Activated T-helper 1 cell treated with anti-CD3 and anti-CD28 coated beads, Interleukin-2, amount 50 U/mL, for 16 hours (primary cell): ENCODE measurements around the gene ZFC3H1.

ENCODE experiments used
- DNase-seq, 2 donors: peaks; one replicate each; pipeline ENCODE4 v3.0.0-alpha.2; 2020; ENCODE audit warnings: low read depth in 1 of 2, low spot score in 1 of 2

ZFC3H1 gene

DNA sequence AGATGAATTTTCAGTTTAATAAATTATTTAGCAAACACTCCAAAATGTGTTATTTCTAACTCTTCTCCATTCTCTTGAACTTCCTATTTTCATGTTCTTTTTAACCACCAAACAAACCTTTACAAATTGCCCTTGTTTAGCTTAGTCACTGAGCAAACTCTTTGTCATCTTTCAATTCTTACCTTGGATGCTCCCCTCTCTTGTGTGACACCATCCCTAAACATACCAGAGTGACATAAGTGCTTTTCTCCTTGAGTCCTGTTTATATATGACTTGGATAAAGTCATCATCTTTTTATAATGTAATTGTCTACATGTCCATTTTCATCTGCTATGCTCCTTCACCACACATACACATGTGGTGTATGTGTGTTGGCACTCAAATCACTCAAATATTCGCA is 18.8 kb upstream of the ZFC3H1 start:
- no peak for DNase-seq

DNA sequence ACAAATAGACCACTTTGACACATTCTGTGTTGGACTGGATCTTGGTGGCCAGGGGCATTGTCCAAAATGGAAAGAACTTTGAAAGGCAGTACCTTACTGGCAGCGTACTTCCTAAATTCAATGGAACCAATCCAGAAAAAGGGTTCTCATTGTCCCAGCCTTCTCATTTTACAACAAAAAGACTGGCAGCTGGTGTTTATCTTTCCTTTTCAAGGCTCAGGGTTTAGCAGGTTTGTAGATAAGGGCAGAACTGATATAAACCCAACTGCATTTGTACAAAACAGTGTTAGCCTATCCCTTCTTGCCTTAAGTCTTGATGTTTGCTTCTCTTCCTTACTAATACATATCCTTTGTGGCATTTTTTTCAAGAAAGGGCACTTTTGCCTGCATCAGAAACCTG is 8.2 kb upstream of the ZFC3H1 start:
- DNase-seq = no peak

DNA sequence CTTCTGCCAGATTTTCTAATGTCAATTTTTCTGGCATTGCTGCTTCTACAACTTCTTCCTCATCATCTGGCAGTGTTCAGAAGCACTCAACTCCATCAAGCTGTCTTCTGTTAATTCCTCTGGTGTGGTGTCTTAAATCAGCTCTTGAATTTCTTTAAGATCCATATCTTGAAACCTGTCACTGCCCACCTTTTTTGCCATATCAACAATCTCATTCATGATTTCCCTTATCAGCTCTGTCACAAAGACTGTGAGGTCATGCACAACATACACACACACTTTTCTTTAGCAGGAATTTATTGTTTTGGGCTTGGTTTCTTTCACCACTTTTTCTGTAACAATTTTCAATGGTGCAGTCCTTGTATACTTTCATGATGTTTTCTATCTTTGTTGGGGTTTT is 7.7 kb upstream of the ZFC3H1 start:
- DNase-seq = no peak

DNA sequence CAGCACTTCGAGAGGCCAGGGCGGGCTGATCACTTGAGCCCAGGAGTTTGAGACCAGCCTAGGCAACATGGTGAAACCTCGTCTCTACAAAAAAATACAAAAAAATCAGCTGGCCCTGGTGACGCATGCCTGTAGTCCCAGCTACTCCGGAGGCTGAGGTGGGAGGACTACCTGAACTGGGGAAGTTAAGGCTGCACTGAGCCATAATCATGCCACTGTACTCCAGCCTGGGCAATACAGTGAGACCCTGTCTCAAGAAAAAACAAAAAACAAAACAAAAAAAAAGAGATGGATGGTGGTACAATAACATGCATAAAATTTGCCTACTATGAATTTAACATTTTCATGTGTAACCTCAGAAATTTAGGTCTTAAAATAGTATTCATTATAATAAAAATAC is 2.6 kb upstream of the ZFC3H1 start:
- DNase-seq = no peak

DNA sequence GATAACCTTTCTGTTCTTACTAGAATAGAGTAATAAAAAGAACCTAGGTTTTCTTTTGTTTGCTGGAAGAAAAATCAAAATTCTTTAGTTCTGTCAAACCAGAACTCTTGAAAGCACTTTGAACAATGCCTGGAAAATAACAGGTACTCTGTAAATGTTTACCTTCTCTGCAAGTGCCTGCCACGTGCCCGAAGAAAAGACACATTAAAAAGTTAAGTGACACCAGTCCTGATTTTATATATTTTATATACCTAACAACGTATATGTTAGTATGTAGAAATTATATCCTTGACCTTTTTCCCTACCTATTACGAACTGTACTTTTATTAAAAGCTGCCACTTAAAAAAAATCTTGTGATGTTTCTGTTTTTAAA is 1.4 kb upstream of the ZFC3H1 start:
- no peak for DNase-seq

DNA sequence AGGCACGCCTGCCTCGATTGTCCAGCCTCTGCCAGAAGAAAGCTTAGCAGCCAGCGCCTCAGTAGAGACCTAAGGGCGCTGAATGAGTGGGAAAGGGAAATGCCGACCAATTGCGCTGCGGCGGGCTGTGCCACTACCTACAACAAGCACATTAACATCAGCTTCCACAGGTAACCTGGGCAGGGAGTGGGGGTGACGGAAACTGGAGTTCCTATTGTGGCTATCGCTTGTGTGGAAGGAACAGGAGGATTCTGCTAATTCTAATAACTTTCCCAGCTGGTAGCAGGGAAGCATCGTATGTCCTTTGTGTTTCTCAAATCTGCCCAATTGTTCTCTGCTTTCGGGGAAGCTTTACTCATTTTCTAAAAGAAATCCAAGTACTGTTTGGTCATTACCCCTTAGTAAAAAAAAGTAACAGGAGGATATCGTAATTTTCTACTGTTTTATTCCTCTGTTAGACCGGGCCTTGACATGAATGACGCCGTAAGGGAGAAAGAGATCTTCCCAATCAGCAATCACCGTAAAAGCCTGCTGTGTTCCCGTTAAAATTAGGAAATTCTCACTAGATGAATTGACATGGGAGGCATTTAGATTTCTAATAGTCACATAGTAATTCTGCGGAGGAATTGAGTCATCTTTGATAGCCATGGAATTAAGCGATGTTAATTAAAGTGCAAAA is 902 bp upstream of the ZFC3H1 start:
- DNase-seq = no peak

DNA sequence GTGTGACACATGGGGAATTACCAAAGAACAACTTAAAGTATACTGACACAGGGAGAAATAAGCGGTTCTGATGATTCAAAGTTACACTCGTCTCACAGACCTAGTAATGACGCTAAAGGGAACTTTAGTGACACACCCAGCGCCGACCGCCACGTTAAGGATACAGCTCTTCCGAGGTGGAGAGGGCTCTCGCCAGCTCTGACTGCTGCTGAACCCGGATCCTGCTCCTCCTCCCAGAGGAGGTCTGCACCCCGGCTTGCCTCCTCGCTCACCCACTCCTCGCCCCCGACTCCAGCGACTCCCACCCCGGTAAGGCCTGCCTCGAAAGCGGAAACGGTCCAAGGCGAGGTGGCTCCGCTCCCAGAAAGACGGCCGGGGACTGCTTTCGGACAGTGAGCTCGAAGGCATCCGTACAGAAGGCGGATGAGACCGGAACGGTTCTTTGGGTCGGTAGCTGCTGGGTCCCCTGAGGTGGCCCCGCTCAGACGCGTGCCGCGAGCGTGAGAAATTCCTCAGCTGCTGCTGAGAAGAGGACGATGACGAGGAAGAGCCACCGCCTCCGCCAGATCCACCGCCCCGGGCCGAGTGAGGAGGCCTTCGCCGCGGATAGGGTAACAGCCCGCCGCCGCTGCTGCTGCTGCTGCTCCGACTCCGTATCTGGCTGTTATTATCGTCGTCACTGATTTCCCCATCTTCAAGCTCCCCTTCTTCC is 643 bp downstream of the ZFC3H1 start:
- peak; percentile 30 to 60 for DNase-seq

DNA sequence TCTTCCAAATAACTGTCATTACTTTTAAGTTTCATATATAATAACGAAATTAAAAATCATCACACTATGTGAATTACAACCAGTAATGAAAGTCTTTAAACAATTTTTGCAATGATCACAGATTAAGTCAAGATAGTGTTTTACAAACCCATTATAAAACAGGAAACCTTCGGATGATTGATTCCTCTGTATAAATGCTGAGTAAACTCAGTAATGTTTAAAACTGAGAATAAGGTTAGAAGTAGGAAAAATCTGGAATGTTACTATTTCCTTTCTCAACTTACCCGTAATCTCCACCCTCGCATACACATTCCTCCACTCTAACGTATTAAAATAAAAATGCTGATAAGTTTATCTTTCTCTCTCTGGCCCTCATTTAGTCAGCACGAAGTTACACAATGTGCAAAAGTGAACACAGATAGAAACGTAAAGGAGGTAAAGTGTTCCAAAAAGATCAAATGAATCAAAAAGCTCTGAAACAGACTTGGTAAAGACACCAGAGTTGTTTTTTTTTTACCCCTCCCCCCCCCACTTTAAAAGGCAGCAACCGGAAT is 1.6 kb downstream of the ZFC3H1 start:
- no peak for DNase-seq

DNA sequence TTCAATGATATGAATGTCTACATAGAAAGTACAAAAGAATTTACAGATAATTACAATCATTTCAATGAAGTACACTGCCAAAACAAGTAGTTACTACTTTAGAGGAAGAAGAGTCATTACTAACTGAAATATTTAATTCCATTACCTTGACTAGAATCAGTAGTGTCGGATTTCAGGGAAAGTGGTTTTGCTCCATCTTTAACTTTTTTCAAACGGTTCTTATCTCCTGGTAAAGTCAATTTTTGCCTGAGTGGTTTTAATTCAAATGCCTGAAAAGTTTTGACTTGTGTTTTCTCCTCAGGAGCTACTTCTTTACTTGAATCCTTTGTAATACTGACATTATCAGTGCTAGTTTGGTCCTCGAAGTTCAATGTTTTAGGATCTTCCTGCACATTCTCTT is 6.9 kb downstream of the ZFC3H1 start:
- DNase-seq = no peak

DNA sequence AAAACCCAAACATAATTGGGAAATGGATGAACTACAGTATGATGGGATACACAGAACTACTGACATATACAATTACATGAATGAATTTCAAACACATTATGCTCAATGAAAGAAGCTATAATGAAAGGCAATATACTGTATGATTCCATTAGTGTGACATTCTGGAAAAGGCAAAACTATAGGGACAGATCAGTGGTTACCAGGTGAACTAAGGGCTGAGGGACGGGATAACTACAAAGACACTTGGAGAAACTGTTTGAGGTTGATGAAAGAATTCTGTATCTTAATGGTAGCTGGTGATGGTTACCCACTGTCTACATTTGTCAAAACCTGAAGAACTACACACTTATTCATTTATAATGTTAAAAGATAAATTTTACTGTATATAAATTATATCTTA is 7.7 kb downstream of the ZFC3H1 start:
- no peak for DNase-seq

DNA sequence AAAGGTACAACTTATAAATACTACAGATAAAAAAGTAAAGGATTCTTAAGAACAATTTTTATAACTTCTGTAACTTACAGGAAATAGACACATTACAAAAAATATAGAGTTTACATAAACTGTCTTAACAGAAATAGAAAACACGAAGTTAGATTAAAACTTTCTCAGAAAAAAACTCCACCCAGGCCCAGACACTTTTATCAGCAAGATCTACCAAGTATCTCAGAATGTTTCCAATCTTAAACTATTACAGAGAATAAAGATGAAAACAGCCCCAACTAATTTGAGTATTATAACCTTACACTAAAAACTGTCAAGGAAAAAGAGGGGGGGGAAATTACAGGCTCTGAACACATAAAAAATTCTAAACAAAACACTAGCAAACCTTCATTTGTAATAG is 8.2 kb downstream of the ZFC3H1 start:
- no peak for DNase-seq

DNA sequence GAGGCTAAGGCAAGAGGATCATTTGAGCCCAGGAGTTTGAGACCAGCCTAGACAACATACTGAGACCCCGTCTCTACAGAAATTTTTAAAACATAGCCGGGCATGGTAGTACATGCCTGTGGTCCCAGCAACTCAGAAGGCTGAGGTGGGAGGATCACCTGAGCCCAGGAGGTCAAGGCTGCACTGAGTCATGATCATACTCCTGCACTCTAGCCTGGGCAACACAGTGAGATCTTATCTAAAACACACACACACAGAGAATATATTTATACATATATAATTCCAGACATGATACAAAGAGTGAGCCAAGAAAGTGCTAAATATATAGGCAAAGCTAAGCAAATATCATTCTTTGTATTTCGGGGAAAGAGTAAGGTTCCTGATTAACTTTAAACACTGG is 9.4 kb downstream of the ZFC3H1 start:
- no peak for DNase-seq

DNA sequence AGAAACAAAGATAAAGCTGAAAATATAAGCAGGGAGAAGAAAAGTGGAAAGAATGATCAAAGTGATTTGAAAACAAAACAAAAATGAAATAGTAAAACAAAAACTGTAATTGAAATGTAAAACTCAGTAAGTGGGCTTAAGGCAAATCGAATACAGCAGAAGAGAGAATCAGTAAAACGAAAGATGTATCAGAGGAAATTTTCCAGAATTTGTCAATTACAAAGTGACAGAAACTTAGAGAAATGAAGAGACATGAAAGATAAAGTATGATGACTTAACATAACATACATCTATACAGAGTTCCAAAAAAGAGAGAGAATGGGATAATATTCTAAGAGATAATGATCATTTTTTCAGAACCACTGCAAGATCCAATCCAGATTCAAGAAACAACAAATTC is 10.5 kb downstream of the ZFC3H1 start:
- DNase-seq = no peak

DNA sequence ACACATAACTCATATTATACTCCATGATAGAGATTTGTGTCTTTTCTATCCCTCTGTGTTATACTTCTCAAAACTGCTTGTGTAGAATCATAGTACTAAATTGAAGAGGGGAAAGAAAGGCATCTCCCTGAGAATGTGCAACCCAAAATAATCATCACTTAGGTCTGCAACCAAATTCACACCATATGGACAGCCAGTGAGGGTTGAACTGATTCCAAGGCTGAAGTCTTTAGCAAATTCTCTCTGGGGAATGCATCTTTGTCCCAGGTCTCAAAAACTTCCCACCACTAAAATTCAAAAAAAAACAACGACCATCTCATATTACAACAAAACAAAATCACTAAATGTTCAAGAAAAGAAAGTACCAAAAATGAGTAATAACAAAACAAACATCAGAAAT is 11.0 kb downstream of the ZFC3H1 start:
- no peak for DNase-seq

DNA sequence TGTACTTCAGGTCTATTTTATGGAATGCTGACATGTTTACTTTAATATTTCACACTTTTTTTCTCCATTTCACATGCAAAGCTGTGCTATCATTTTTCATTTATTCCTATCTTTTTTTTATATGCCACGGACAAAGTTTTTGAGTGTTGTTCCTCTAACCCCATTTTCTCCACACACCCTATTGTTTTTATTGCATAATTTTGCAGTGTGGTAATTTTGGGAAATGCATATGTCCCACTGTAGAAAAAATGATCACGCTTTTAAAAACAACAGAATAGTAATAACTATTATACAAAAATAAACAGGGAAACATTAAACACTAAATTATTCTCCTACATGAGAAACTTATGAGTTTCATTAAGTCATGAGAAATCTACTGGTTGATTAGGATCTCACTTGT is 14.2 kb downstream of the ZFC3H1 start:
- no peak for DNase-seq

DNA sequence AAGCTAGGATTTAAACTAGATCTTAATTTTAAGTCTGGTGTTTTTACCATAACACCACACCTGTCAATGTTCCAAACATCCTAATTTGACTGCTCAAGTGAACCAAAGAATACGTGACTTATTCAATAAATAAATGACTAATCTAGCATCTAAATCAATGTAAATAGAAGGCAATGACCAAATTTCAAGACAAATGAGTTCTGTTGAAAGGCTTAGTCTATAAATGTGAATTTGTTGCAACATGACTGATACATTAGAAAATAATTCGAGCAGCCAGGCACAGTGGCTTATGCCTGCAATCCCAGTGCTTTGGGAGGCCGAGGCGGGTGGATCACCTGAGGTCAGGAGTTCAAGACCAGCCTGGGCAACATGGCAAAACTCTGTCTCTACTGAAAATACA is 15.1 kb downstream of the ZFC3H1 start:
- no peak for DNase-seq

DNA sequence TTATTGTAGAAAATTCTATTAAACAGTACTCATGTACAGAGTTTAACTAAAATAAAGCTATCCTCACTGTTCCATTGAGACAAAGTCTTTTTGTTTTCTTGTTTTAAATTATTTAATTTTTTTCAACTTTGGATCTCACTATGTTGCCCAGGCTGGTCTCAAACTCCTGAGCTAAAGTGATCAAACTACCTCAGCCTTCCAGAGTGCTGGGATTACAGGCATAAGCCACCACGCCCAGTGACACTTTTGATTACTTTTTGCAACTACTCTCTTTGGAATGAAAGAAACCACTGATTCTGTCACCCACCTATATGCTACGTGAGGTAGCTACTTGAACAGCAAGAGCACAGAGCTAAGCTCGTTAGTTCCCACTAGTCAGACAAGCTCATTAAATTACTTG is 17.1 kb downstream of the ZFC3H1 start:
- no peak for DNase-seq

DNA sequence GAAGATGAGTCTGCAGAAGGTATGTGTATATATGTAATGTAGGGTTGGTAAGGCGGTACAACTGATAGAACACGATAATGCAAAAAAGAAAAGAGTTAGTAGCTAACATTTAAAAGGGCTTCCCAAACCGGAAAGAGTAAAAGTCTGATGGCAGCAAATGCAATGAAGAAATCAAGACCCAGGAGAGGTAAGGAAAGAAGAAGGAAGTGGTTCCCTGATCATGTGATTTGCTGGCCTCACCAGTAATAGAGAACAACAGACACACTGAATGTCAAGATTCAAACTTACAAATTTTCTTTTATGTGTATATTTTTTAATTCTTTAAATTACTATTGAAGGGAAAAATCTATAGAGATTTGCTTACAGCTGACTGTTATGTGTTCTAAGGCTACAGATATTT is 18.4 kb downstream of the ZFC3H1 start:
- no peak for DNase-seq

DNA sequence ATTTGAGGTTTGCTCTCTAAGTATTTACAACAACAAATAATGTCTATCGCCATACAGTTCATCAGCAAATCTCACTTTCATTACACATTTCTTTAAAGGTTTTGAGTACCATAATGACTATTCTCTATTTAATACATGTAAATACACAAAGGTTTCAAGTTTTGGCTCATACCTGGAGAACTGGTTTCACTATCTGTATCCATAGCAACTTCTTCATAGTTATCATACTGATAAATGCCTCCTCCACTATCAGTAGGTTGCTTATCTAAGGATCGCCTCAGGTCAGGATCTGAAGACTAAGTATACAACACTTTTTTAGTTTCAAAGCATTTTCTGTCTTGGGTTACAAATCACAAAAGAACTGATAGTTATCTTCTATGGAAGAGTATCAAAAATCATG is 21.4 kb downstream of the ZFC3H1 start:
- no peak for DNase-seq

DNA sequence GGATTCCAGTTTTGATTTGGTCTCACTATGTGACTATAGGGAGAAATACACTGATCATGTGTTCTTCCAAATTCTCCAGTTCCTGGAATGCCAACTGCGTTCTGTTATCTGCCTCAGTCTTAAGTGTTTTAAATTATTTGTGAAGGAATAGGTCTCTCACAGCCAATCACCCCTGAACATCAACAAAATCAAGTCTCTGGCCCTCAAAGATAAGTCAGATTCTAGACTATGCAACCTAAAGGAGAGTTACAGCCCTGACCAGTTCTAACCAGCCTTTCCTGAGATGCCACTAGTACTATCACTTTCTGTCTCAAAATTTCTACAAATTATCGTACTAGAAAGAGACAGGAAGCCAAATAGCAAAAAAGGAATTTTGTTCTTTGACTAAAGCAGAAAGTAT is 22.3 kb downstream of the ZFC3H1 start:
- no peak for DNase-seq

DNA sequence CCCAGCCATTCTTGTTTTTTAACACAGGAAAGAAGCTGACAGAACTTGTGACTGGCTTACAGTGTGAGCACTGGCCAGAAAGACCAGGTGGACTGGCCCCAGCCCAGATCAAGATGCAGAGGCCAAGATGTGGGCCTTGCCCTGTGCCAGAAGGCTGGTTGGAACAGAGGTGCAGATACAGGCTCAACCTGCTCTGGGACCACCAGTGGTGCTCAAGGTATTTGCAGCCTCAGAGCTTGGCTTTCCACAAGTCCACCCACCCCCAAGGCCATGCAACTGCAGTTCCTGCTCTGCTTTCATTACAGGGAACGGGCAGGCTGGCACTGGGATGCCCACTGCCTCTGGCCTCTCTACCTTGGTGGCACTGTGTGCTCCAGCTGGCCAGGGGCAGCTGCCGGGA is 23.3 kb downstream of the ZFC3H1 start:
- DNase-seq = no peak

DNA sequence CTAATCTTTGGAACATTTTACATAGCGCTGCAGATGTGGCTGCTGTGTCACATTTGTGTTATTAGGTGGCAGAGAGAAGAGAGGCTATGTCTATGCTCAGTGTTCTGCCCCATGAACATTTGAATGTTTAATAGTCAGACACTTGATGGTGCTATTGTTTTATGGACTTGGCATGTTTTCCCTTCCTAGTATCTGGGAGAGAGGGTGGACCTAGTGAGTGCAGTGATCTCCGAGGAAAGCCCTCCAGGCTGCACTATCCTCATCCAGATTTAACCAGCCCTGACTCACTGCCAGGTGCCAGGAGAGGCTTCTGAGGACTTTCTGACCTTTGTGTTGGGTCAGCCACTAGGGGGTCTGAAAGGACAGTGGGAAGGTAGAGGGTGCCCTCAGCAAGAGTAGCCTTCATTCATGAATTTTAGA is 24.3 kb downstream of the ZFC3H1 start:
- no peak for DNase-seq

DNA sequence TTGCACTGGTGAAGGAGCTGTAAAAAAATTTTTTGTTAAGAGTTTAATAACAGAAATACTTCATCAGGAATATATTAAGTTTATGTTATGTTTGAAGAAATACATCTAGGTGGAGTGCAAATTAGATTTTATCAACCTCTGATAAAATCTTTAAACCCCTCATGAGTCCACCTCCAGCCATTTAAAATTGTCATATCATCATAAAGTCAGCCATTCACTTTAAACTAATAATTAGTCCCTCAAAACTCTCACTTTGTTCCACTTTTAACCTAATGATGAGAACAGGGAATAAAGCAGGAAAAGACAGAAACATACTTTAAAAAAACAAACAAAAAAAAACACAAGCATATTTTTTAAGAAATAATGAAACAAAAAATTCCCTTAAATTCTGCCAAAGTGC is 25.1 kb downstream of the ZFC3H1 start:
- DNase-seq = no peak
